PFSK-1 (cell line): ENCODE measurements around the gene TMEM229B.

Source experiments
- FOXP2 ChIP-seq: optimal IDR thresholded peaks from 2 replicates; pipeline ENCODE3; 2011; ENCODE audit warnings: borderline replicate concordance, control low read depth, inconsistent platforms; ENCODE audit not compliant: insufficient read depth; ENCODE audit errors: extremely low read length, extremely low read depth
- POLR2AphosphoS5 ChIP-seq: IDR thresholded peaks from 2 replicates; pipeline ENCODE4 v1.6.1; 2012; ENCODE audit warnings: low read depth, mild to moderate bottlenecking, control low read depth, low read length, moderate library complexity
- SIN3A ChIP-seq: IDR thresholded peaks from 2 replicates; pipeline ENCODE4 v1.6.1; 2012; ENCODE audit warnings: mild to moderate bottlenecking, low read length, moderate library complexity, borderline replicate concordance; ENCODE audit not compliant: insufficient read depth
- TAF1 ChIP-seq: IDR thresholded peaks from 2 replicates; pipeline ENCODE4 v1.6.1; 2012; ENCODE audit warnings: low read length, control low read depth, borderline replicate concordance; ENCODE audit not compliant: insufficient read depth
- TF ChIP-seq, protein P1 (sequence below), 2 experiments: IDR thresholded peaks; 2 replicates each; pipeline versions ENCODE4 v1.6.1 to v1.8.0; 2011 to 2012; ENCODE audit warnings: low read depth in 2 of 2, low read length in 2 of 2, control low read depth in 1 of 2, inconsistent platforms in 1 of 2, mild to moderate bottlenecking in 1 of 2, moderate library complexity in 1 of 2; ENCODE audit not compliant: insufficient read depth in 1 of 2

Gene TMEM229B

DNA sequence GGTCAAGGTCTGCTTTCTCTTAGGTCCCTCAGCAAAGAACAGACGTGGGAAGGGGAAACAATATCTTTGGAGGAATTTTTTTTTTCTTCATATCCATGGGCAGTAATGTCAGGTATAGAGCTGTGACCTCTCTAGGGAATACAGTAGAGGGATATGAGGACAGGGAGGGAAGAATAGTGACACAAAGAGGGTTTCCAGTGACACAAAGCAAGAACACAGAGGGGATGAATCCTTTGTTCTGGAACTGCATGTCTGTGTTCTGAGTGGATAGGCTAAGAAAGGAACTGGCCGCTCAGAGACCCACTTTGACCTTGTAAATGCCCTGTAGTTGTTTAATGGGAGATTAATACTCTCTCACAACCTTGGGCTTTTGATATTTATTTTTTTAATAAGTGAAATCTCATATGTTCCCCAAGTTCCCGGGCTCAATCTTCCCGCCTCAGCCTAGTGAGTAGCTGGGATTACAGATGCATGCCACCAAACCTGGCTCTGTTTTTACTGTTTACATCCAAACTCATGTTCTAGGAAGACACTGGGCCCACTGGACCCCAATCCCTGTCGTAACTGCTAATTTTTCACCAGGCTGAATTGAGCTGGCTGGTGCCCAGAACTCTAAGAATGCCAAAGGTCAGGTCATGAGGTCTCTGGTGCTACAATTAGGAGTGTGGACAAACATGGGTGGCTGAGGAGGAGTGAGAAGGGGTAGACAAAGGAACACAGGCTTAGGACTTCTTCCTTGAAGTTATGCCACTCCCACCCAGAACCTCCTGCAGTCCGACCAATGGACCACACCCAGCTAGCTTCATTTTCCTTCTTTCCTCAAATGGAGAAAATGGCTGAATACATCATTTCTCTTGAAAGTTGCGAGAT is 35.5 kb upstream of the TMEM229B start:
- TF ChIP-seq TAF1, result no peak
- no peak for TF ChIP-seq POLR2AphosphoS5
- TF ChIP-seq, protein P1, sequence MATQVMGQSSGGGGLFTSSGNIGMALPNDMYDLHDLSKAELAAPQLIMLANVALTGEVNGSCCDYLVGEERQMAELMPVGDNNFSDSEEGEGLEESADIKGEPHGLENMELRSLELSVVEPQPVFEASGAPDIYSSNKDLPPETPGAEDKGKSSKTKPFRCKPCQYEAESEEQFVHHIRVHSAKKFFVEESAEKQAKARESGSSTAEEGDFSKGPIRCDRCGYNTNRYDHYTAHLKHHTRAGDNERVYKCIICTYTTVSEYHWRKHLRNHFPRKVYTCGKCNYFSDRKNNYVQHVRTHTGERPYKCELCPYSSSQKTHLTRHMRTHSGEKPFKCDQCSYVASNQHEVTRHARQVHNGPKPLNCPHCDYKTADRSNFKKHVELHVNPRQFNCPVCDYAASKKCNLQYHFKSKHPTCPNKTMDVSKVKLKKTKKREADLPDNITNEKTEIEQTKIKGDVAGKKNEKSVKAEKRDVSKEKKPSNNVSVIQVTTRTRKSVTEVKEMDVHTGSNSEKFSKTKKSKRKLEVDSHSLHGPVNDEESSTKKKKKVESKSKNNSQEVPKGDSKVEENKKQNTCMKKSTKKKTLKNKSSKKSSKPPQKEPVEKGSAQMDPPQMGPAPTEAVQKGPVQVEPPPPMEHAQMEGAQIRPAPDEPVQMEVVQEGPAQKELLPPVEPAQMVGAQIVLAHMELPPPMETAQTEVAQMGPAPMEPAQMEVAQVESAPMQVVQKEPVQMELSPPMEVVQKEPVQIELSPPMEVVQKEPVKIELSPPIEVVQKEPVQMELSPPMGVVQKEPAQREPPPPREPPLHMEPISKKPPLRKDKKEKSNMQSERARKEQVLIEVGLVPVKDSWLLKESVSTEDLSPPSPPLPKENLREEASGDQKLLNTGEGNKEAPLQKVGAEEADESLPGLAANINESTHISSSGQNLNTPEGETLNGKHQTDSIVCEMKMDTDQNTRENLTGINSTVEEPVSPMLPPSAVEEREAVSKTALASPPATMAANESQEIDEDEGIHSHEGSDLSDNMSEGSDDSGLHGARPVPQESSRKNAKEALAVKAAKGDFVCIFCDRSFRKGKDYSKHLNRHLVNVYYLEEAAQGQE (IDR thresholded peaks at IDR 0.05; ENCODE audit: insufficient read depth in 1 of 2, low read depth in 2 of 2, low read length in 2 of 2), result no peak
- no peak for TF ChIP-seq FOXP2
- TF ChIP-seq SIN3A, result no peak

DNA sequence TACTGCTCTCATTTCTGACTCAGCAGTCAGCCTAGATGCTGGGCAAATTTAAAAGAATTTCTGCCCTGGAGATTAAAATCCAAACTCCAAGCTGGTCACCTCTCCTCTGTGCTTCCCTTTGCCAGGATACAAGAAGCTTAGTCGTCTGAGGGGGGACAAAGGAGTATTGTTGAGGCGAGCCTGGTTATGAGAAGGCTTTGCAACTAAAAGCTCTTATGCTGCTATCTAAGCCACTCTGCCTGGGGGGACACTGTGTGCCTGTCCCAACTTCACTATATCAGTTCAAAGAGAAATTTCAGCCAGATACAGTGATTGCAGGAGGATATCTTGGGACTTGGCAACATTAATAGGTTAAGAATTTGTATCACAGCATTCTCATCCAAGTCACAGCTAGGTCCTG is 33.7 kb upstream of the TMEM229B start:
- TF ChIP-seq TAF1, result no peak
- TF ChIP-seq, protein P1 (IDR thresholded peaks at IDR 0.05; ENCODE audit: insufficient read depth in 1 of 2, low read depth in 2 of 2, low read length in 2 of 2), result no peak
- no peak for TF ChIP-seq SIN3A
- TF ChIP-seq POLR2AphosphoS5, result no peak
- no peak for TF ChIP-seq FOXP2

DNA sequence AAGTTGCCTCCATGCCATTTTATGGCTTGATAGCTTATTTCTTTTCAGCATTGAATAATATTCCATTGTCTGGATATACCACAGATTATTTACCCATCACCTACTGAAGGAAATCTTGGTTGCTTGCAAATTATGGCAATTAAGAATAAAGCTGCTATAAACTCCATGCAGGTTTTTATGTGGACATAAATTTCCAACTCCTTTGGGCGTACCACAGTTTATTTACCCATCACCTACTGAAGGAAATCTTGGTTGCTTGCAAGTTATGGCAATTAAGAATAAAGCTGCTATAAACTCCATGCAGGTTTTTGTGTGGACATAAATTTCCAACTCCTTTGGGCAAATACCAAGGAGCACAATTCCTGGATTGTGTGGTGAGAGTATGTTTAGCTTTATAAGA is 32.0 kb upstream of the TMEM229B start:
- TF ChIP-seq POLR2AphosphoS5 (no peak), TAF1 (no peak), SIN3A (no peak), FOXP2 (no peak)
- TF ChIP-seq, protein P1 (IDR thresholded peaks at IDR 0.05; ENCODE audit: insufficient read depth in 1 of 2, low read depth in 2 of 2, low read length in 2 of 2), result no peak

DNA sequence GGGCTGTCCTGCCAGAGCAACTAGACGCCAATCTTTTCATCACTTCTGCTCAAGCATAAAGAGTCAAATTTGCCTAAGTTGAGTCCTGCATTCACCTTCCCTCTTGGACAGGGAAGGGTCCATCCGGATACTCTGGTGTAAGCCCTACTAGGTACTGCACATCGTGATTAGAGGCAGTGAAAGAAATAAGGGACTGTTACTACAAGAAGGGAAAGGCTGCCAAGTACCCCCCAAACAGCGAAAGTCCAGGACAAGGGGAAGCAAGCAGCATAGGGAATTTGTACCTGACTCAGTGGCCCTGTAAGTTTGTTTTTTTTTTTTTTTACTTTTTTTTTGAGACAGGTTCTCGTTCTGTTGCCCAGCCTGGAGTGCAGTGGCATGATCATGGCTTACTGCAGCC is 30.9 kb upstream of the TMEM229B start:
- TF ChIP-seq POLR2AphosphoS5 (no peak), FOXP2 (no peak)
- TF ChIP-seq, protein P1 (IDR thresholded peaks at IDR 0.05; ENCODE audit: insufficient read depth in 1 of 2, low read depth in 2 of 2, low read length in 2 of 2), result no peak
